Nephron progenitor cell (in vitro differentiated cells): ENCODE results near the gene LDAF1.

Experiments used
- DNase-seq: peaks from one replicate; pipeline ENCODE4 v3.0.0; 2021
- H3K27ac Mint-ChIP-seq: 2 replicates; pipeline ENCODE4 v1.8.0; 2021; ENCODE audit warnings: mild to moderate bottlenecking, moderate library complexity, mixed read lengths
- H3K27me3 Mint-ChIP-seq: 2 replicates; pipeline ENCODE4 v1.8.0; 2021; ENCODE audit warnings: mild to moderate bottlenecking, low read depth, mixed read lengths; ENCODE audit not compliant: poor library complexity
- H3K36me3 Mint-ChIP-seq: 2 replicates; pipeline ENCODE4 v1.8.0; 2021; ENCODE audit warnings: low read depth, mixed read lengths
- H3K4me1 Mint-ChIP-seq: 2 replicates; pipeline ENCODE4 v1.8.0; 2021; ENCODE audit warnings: mixed read lengths
- H3K4me3 Mint-ChIP-seq: 2 replicates; pipeline ENCODE4 v1.8.0; 2021; ENCODE audit warnings: mild to moderate bottlenecking, moderate library complexity, mixed read lengths
- H3K9me3 Mint-ChIP-seq: 2 replicates; pipeline ENCODE4 v1.8.0; 2021; ENCODE audit warnings: mild to moderate bottlenecking, moderate library complexity, mixed read lengths
- TF ChIP-seq, protein P1 (sequence below): fragments of 200-600 bp; sonication (generic); IDR thresholded peaks from 2 replicates; pipeline ENCODE4 v1.5.0; 2021; ENCODE audit warnings: antibody characterized with exemption

Gene LDAF1

GRCh38 chr16:21208446-21209230 lies 50.2 kb downstream of the LDAF1 start:
- no peak for DNase-seq
- H3K36me3 Mint-ChIP-seq, result no peaks in the 10 kb centered on the region
- peaks cover 20% of the 10 kb centered on the region for H3K27me3 Mint-ChIP-seq
- H3K9me3 Mint-ChIP-seq, result no peaks in the 10 kb centered on the region
- no peak overlapping the region for H3K4me3 Mint-ChIP-seq
- H3K4me1 Mint-ChIP-seq, result peaks cover 6% of the 10 kb centered on the region
- no peak overlapping the region for H3K27ac Mint-ChIP-seq
- TF ChIP-seq, protein P1, sequence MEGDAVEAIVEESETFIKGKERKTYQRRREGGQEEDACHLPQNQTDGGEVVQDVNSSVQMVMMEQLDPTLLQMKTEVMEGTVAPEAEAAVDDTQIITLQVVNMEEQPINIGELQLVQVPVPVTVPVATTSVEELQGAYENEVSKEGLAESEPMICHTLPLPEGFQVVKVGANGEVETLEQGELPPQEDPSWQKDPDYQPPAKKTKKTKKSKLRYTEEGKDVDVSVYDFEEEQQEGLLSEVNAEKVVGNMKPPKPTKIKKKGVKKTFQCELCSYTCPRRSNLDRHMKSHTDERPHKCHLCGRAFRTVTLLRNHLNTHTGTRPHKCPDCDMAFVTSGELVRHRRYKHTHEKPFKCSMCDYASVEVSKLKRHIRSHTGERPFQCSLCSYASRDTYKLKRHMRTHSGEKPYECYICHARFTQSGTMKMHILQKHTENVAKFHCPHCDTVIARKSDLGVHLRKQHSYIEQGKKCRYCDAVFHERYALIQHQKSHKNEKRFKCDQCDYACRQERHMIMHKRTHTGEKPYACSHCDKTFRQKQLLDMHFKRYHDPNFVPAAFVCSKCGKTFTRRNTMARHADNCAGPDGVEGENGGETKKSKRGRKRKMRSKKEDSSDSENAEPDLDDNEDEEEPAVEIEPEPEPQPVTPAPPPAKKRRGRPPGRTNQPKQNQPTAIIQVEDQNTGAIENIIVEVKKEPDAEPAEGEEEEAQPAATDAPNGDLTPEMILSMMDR, result no peak

- no peak within 1 kb of the TSS for H3K4me3 Mint-ChIP-seq
- TF ChIP-seq, protein P1, result no peak
- DNase-seq, result no peak
- no peaks in the 10 kb centered on the region for H3K36me3 Mint-ChIP-seq
- H3K27ac Mint-ChIP-seq, result no peak within 1 kb of the TSS
- peaks cover 21% of the 10 kb centered on the region for H3K27me3 Mint-ChIP-seq
- no peaks in the 10 kb centered on the region for H3K9me3 Mint-ChIP-seq
- H3K4me1 Mint-ChIP-seq, result peaks cover 16% of the 10 kb centered on the region
Measured at GRCh38 chr16:21211486-21211885, 53.0 kb downstream of the LDAF1 start, which contains the start of gene ZP2. Gene ZP2 (minus strand): TSS chr16:21211574. CDS start chr16:21211547, 27 bp downstream.

GRCh38 chr16:21214086-21214485 lies 55.6 kb downstream of the LDAF1 start:
- H3K27me3 Mint-ChIP-seq, result peaks cover 14% of the 10 kb centered on the region
- H3K4me3 Mint-ChIP-seq, result peak overlapping the region; percentile 15
- DNase-seq, result no peak
- TF ChIP-seq, protein P1, result no peak
- no peak overlapping the region for H3K27ac Mint-ChIP-seq
- H3K4me1 Mint-ChIP-seq, result peaks cover 25% of the 10 kb centered on the region
- no peaks in the 10 kb centered on the region for H3K9me3 Mint-ChIP-seq
- H3K36me3 Mint-ChIP-seq, result no peaks in the 10 kb centered on the region

GRCh38 chr16:21217121-21217520 lies 58.6 kb downstream of the LDAF1 start:
- H3K36me3 Mint-ChIP-seq, result peaks cover 4% of the 10 kb centered on the region
- no peak overlapping the region for H3K4me3 Mint-ChIP-seq
- H3K9me3 Mint-ChIP-seq, result peaks cover 11% of the 10 kb centered on the region
- TF ChIP-seq, protein P1, result no peak
- H3K4me1 Mint-ChIP-seq, result peaks cover 36% of the 10 kb centered on the region
- no peak overlapping the region for H3K27ac Mint-ChIP-seq
- peaks cover 9% of the 10 kb centered on the region for H3K27me3 Mint-ChIP-seq
- no peak for DNase-seq

GRCh38 chr16:21218153-21218552 lies 59.7 kb downstream of the LDAF1 start:
- Mint-ChIP-seq H3K4me1 (peaks cover 46% of the 10 kb centered on the region), H3K27ac (peak overlapping the region; percentile 82), H3K27me3 (peaks cover 9% of the 10 kb centered on the region), H3K36me3 (peaks cover 4% of the 10 kb centered on the region), H3K4me3 (no peak overlapping the region), H3K9me3 (peaks cover 11% of the 10 kb centered on the region)
- no peak for DNase-seq
- TF ChIP-seq, protein P1, result no peak

DNA sequence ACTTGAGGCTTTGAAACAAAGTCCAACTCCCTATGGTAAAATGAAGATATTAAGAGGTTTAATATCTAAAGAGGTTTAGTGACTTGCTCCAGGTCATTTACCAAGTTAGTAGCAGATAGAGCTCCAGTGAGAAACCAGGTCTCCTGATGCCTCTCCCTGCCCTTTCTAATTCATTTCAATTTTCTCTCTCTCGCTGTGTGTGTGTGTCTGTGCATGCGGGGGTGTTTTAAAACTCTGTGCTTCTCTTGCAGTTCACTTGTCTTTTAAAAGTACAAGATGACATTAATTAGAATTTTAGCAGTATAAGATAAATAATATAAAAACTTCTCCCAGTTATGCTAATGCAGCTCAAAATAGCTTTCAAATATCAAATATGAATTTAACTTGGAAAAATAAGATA lies 61.1 kb downstream of the LDAF1 start:
- Mint-ChIP-seq H3K36me3 (peaks cover 4% of the 10 kb centered on the region), H3K27me3 (peaks cover 12% of the 10 kb centered on the region), H3K9me3 (peaks cover 11% of the 10 kb centered on the region), H3K4me1 (peaks cover 41% of the 10 kb centered on the region), H3K4me3 (no peak overlapping the region), H3K27ac (no peak overlapping the region)
- no peak for DNase-seq
- TF ChIP-seq, protein P1, result no peak
